ENCODE measurements around the gene METAP1.
A peak's percentile ranks its signal among the peaks of the same experiment; 100 is the strongest.
"Not testable (repeated sequence)": the region's sequence is repeated elsewhere in the genome, so short reads cannot be mapped to it uniquely, and the experiment has no call there.

Gene METAP1

GRCh38 chr4:98995183-98996055, at the start of gene METAP1:
TSS of gene METAP1 (plus strand) at chr4:98995721. CDS start at chr4:98995754, 33 bp downstream.
- peak; percentile 96 for DNase-seq

- no peak for DNase-seq
These were observed 49.2 kb upstream of the METAP1 start for GRCh38 chr4:98946359-98946758.

GRCh38 chr4:98950925-98951324, 44.6 kb upstream of the METAP1 start:
- DNase-seq = no peak

- no peak for DNase-seq
These were observed 43.8 kb upstream of the METAP1 start for GRCh38 chr4:98951710-98952109.

DNA sequence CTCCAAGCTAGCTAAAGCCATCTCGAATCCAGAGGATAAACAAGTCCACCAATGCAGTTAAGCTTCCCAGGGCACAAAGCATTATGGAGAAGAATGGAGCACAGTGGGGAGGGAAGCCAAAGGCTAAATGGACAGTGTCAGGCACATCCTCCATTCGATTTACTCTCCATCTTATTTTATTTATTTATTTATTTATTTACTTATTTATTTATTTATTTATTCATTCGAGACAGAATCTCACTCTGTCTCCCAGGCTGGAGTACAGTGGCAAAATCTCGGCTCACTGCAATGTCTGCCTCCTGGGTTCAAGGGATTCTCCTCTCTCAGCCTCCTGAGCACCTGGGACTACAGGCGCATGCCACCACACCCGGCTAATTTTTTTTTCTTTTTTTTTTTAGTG, 40.3 kb upstream of the METAP1 start:
- DNase-seq = no peak

DNA sequence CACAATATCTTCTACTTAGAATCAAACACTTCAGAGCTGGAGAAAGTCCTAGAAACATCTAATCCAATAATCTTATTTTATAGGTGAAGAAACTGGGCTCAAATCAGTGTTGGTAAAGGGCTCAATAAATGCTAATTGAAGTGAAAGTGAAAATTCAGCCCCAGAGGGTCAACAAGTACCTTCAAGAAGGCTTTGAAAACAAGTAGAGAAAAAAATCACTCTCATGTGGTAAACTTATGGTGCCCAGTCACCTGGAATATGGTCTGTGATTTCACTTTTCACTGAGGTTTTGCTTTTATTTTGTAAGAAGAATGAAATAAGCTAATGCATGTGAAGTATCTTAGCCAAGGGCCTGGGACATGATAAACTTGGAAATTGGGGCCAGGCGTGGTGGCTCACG, 37.5 kb upstream of the METAP1 start:
- DNase-seq = no peak

DNA sequence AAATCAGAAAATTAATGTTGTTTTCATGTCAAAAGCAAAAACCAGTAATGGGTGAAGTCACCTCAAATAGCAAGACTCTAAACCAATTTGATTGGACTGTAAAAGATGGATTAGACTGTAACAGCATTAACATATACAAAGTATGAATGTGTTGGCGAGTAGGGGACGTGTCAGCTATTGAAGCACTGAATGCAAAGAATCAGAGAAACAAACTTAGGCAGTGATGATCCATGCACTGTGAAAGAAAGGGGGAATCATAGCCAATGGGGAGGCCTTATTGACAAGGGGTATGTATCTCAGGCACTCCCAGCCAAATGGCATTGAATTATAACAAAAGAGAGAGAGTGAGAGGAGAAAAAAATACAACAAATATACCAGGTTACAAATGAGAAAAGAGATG, 36.1 kb upstream of the METAP1 start:
- no peak for DNase-seq

DNA sequence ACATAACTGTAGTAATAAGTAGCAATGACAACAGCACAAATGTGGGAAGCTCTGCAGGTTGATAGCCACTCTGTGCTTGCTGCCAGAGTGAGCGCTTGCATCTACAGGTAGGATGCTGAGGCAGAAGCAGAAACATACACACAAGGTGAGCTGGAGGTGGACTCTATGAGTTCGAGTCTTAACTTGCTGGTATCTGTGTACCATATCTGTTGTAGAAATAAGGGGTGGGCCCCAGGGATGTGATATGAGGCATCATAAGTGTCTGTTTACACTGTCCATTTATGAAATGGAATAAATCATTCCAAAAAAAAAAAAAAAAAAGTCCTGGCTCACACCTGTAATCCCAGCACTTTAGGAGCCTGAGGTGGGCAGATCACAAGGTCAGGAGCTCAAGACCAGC, 33.8 kb upstream of the METAP1 start:
- DNase-seq = no peak

DNA sequence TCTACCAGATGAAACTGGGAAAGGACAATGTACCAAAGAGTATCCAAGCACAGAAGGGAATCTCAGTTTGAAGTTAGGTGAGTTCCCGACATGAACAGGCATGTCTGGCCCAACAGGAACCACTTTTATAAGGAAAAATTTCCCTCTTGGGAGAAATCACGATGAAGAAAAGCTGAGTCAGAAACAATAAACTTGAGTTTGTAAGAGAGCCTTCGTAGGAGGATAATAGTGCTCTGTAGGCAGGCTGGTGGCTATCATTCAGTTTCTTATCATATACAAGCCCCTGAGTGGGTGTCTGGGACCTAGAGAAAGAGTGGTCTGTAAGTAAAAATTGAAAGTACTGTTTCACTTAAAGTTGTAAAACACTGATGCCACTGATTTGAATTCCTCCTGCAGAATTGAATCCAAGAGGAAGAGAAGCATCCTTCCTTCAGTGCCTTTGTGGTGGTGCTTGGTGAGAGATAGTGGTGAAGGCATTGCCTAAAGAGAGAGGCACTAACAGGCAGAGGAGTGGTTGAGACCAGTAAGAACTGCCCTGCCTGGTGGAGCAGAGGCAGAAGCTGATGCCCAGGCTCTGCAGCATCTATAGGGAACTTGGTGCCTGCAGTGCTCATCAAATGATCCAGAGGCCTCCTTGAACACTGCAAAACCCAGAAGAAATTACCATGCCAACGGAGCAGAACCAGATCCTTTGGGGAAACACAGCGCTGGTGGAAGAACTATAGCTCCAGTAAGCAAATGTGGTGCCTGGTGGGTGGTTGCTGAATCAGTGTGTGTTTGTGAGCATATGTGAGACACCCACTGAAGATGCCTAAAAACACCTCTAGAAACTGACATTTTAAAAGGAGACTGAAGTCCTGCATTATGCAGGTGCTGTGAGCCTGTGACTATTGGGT, 31.7 kb upstream of the METAP1 start:
- no peak for DNase-seq

- DNase-seq = no peak
These were observed 28.6 kb upstream of the METAP1 start for GRCh38 chr4:98966926-98967325.

GRCh38 chr4:98967786-98968329, 27.7 kb upstream of the METAP1 start:
- DNase-seq = no peak

- DNase-seq = no peak
These were observed 25.4 kb upstream of the METAP1 start for GRCh38 chr4:98969878-98970785.

DNA sequence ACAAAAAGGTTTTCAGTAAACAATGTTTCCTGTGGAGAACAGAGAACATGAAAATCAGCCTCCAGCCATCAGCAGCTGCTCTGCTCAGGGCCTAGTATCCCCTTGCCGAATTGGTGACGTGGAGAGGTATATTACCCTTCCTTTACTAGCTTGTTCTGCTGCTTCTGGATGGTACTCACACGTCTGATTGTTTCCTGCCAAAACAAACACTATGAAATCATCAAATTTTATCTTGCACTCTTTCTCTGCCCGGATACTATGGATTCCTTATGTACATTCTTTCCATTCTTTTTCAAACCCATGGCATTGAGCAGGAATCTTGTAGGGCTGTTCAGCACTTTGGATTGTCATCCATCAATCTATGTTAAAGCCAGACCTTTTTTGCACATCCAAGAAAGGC, 18.8 kb upstream of the METAP1 start:
- DNase-seq = no peak

- no peak for DNase-seq
These were observed 18.0 kb upstream of the METAP1 start for GRCh38 chr4:98977557-98977956.

DNA sequence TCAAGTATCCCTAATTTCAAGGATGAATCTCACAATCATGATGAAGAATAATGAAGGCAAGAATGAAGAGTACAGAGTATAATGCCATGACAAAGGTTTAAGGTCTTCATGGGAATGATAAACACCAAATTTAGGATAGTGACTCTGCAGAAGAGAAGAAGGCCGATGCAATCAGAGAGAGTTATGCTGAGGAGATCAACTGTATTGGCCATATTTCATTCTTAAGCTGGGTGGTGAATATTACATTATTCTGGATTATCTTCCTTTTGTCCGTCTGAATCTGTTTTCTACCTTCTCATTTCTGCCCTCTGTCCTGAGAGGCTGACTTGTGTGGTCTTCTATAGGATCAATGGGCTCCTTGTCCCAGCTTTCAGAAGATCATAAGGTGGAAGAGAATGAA, 7.8 kb upstream of the METAP1 start:
- no peak for DNase-seq

GRCh38 chr4:98992835-98993234, 2.7 kb upstream of the METAP1 start:
- DNase-seq = not testable (repeated sequence)

GRCh38 chr4:98993419-98994071, 2.0 kb upstream of the METAP1 start:
- no peak for DNase-seq

DNA sequence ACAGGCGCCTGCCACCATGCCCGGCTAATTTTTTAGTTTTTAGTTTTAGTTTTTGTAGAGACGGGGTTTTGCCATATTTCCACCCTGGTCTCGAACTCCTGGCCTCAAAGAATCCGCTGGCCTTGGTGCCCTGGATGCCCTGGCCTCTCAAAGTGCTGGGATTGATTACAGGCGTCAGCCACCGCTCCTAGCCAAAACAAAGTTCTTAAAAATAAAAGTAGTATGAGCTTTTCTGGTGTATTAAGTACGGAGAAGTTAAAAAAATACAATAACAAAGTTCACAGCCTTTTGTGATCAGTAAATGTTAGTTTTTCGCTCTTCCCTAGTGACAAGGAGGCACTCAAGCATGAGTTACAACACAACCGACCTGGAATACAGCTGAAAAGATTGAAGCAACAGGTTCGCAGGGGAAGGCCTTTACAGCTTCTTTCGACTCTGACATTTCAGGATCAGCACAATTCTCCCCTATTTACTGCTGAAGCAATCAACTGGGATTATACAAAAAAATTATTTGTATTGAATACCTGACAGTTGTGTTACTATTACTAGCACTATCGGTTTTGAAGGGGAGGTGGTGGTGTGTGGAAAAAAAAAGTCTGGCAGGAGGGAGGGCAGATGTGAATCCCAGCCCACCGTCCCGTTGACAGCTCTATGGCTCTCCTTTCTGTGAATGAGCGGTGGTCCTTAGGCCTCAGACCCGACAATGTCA, 893 bp upstream of the METAP1 start:
- no peak for DNase-seq

DNA sequence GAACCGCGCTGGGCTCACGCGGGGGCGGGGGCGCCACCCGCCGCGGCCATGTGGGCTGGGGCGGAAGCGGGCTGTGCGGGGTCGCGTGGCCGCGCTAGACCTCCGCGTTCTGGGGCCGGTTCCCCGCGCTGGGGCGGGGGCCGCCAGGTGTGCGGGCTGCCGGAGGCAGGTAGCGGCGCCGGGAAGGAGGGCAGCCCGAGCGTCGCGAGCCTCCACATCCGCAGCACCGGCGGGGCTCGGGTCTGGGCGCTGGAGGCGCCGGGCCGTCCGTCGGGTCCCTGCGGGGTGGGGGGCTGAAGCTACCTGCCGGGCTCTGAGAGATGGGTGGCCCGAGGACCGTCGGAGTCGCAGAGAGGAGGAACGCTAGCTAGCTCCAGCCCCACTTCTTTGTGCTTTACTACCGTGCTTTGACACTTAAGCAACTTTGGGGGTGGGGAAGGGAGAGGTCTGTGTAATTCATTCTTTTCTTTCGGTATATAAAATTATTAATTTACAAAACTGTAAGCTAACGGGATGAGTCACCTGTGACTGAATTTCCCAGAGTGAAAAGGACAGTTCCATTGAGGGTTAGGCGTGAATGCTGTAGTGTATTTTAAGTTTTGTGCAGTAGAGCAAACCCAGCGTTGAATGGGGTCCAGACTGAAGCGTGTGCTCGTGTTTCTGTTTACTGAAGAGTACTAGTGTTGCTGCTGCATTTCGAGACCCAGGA, 689 bp downstream of the METAP1 start:
- no peak for DNase-seq

DNA sequence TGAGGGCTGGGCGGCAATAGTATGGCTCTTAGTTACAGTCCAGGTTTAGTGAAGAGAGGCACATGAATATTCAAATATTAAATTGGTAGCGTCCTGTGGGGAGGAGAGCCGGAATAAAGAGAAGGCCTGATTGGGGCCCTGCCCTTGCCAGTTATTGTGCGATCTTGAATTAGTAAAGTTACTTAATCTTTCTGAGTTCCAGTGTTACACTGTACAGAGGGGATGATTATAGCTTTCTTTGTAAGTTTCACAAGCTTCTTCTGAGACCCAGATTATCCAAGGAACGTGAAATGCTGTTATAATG, 1.2 kb downstream of the METAP1 start:
- no peak for DNase-seq

GRCh38 chr4:98997166-98997565, 1.6 kb downstream of the METAP1 start:
- DNase-seq = no peak
